GM19455 (cell line): ENCODE measurements around the gene CEACAM21.

ENCODE experiments used
- ATAC-seq: cut with Tn5 transposase; IDR thresholded peaks from one replicate; pipeline ENCODE4 v1.9.1; 2021; ENCODE audit not compliant: unreplicated experiment

Gene CEACAM21

GRCh38 chr19:41584260-41584810 lies 8.4 kb downstream of the CEACAM21 start:
- ATAC-seq = no peak

GRCh38 chr19:41584931-41585330 lies 9.0 kb downstream of the CEACAM21 start:
- ATAC-seq = no peak

GRCh38 chr19:41586064-41586463 lies 10.1 kb downstream of the CEACAM21 start:
- no peak for ATAC-seq

- ATAC-seq = no peak
These were observed 11.3 kb downstream of the CEACAM21 start for GRCh38 chr19:41587101-41587837.

GRCh38 chr19:41587838-41588210 lies 11.9 kb downstream of the CEACAM21 start:
- no peak for ATAC-seq

- no peak for ATAC-seq
These were observed 12.7 kb downstream of the CEACAM21 start for GRCh38 chr19:41588497-41589209.

- no peak for ATAC-seq
These were observed 13.4 kb downstream of the CEACAM21 start for GRCh38 chr19:41589371-41589770.

- ATAC-seq = no peak
These were observed 15.0 kb downstream of the CEACAM21 start for GRCh38 chr19:41590936-41591335.

- no peak for ATAC-seq
These were observed 16.1 kb downstream of the CEACAM21 start for GRCh38 chr19:41591951-41592562.

GRCh38 chr19:41595258-41595889 lies 19.4 kb downstream of the CEACAM21 start:
- ATAC-seq = no peak

GRCh38 chr19:41595890-41596280 lies 19.9 kb downstream of the CEACAM21 start:
- ATAC-seq = no peak

- ATAC-seq = no peak
These were observed 21.7 kb downstream of the CEACAM21 start for GRCh38 chr19:41597600-41598041.

- ATAC-seq = no peak
These were observed 23.4 kb downstream of the CEACAM21 start for GRCh38 chr19:41599175-41599966.

- ATAC-seq = no peak
These were observed 25.8 kb downstream of the CEACAM21 start for GRCh38 chr19:41601771-41602170.

GRCh38 chr19:41604831-41605230 lies 28.9 kb downstream of the CEACAM21 start:
- no peak for ATAC-seq

- no peak for ATAC-seq
These were observed 30.4 kb downstream of the CEACAM21 start for GRCh38 chr19:41606215-41606837.

- no peak for ATAC-seq
These were observed 31.7 kb downstream of the CEACAM21 start for GRCh38 chr19:41607668-41608067.

- no peak for ATAC-seq
These were observed 34.8 kb downstream of the CEACAM21 start for GRCh38 chr19:41610789-41611188.

- ATAC-seq = no peak
These were observed 36.5 kb downstream of the CEACAM21 start for GRCh38 chr19:41612483-41612882.

- ATAC-seq = no peak
These were observed 39.2 kb downstream of the CEACAM21 start for GRCh38 chr19:41615207-41615606.
